Measurements from ENCODE around the gene CYP8B1. TPM values are rescaled to one million over a fixed set of nuclear protein-coding genes. Genes with fewer than 3 reads are reported as not detected.

CYP8B1 gene
- total RNA-seq: not detected

GRCh38 chr3:42875325-42876151 lies at the start of gene CYP8B1:
Gene CYP8B1 (minus strand): TSS chr3:42875879. CDS start chr3:42875816, 63 bp downstream.
- no peak for ATAC-seq
- peaks cover 14% of the 10 kb centered on the region for H3K27me3 Mint-ChIP-seq
- H3K27ac Mint-ChIP-seq: no peak within 1 kb of the TSS
- no peak within 1 kb of the TSS for H3K4me3 Mint-ChIP-seq
- no peaks in the 10 kb centered on the region for H3K9me3 Mint-ChIP-seq (ENCODE audit: low read depth)
- CTCF ChIA-PET: interaction anchor here (1.2 kb wide), 1 partner anchor 96 kb away, joined by 4 read pairs; no protein-coding TSS in a partner anchor
- H3K36me3 Mint-ChIP-seq: no peaks in the 10 kb centered on the region
- H3K4me1 Mint-ChIP-seq: no peaks in the 10 kb centered on the region
- DNase-seq: no peak

GRCh38 chr3:42923606-42924005 lies 47.9 kb upstream of the CYP8B1 start:
- Mint-ChIP-seq H3K27me3 (peaks cover 2% of the 10 kb centered on the region), H3K27ac (no peak overlapping the region), H3K9me3 (ENCODE audit: low read depth) (peaks cover 2% of the 10 kb centered on the region), H3K4me3 (no peak overlapping the region), H3K4me1 (peaks cover 2% of the 10 kb centered on the region), H3K36me3 (peaks cover 2% of the 10 kb centered on the region)
- CTCF ChIA-PET: no interaction called here
- ATAC-seq (no peak), DNase-seq (no peak)

GRCh38 chr3:42914771-42915515 lies 39.3 kb upstream of the CYP8B1 start:
- Mint-ChIP-seq H3K4me1 (no peaks in the 10 kb centered on the region), H3K36me3 (peaks cover 12% of the 10 kb centered on the region), H3K4me3 (no peak overlapping the region), H3K27ac (no peak overlapping the region), H3K9me3 (ENCODE audit: low read depth) (peaks cover 38% of the 10 kb centered on the region), H3K27me3 (peaks cover under 1% of the 10 kb centered on the region)
- DNase-seq (no peak), ATAC-seq (no peak)
- CTCF ChIA-PET: no interaction called here

- CTCF ChIA-PET: no interaction called here
Observed at GRCh38 chr3:42911551-42911950, 35.9 kb upstream of the CYP8B1 start.

GRCh38 chr3:42908675-42909074 lies 33.0 kb upstream of the CYP8B1 start:
- DNase-seq: no peak
- Mint-ChIP-seq H3K4me1 (no peaks in the 10 kb centered on the region), H3K9me3 (ENCODE audit: low read depth) (peaks cover 22% of the 10 kb centered on the region), H3K36me3 (peaks cover 24% of the 10 kb centered on the region), H3K27me3 (peaks cover 35% of the 10 kb centered on the region), H3K27ac (no peak overlapping the region), H3K4me3 (no peak overlapping the region)
- CTCF ChIA-PET: no interaction called here
- ATAC-seq: no peak

More at GRCh38 chr3:42911551-42911950, 35.9 kb upstream of the CYP8B1 start:
- Mint-ChIP-seq H3K4me1 (no peaks in the 10 kb centered on the region), H3K9me3 (ENCODE audit: low read depth) (peaks cover 31% of the 10 kb centered on the region), H3K4me3 (no peak overlapping the region), H3K27me3 (peaks cover 14% of the 10 kb centered on the region), H3K36me3 (peaks cover 17% of the 10 kb centered on the region), H3K27ac (no peak overlapping the region)
- ATAC-seq: no peak
- no peak for DNase-seq

- CTCF ChIA-PET: no interaction called here
- DNase-seq: no peak
- no peak overlapping the region for H3K4me3 Mint-ChIP-seq
- H3K9me3 Mint-ChIP-seq (ENCODE audit: low read depth): peaks cover 24% of the 10 kb centered on the region
- peaks cover 27% of the 10 kb centered on the region for H3K36me3 Mint-ChIP-seq
- H3K27ac Mint-ChIP-seq: no peak overlapping the region
- H3K4me1 Mint-ChIP-seq: peaks cover 5% of the 10 kb centered on the region
- H3K27me3 Mint-ChIP-seq: peaks cover 40% of the 10 kb centered on the region
- ATAC-seq: no peak
Observed at GRCh38 chr3:42906848-42907183, 31.1 kb upstream of the CYP8B1 start.

GRCh38 chr3:42906070-42906847 lies 30.6 kb upstream of the CYP8B1 start, which contains the start of gene ZNF662:
Gene ZNF662 (plus strand): TSS chr3:42906142. CDS start chr3:42908115, 1,973 bp downstream.
- ATAC-seq (no peak), DNase-seq (no peak)
- Mint-ChIP-seq H3K27ac (no peak within 1 kb of the TSS), H3K4me3 (no peak within 1 kb of the TSS), H3K36me3 (peaks cover 27% of the 10 kb centered on the region), H3K9me3 (ENCODE audit: low read depth) (peaks cover 24% of the 10 kb centered on the region), H3K27me3 (peaks cover 40% of the 10 kb centered on the region), H3K4me1 (peaks cover 8% of the 10 kb centered on the region)
- CTCF ChIA-PET: no interaction called here

GRCh38 chr3:42905740-42906069 lies 30.0 kb upstream of the CYP8B1 start:
- peaks cover 40% of the 10 kb centered on the region for H3K27me3 Mint-ChIP-seq
- CTCF ChIA-PET: no interaction called here
- no peak overlapping the region for H3K4me3 Mint-ChIP-seq
- H3K27ac Mint-ChIP-seq: no peak overlapping the region
- peaks cover 27% of the 10 kb centered on the region for H3K36me3 Mint-ChIP-seq
- H3K9me3 Mint-ChIP-seq (ENCODE audit: low read depth): peaks cover 24% of the 10 kb centered on the region
- no peak for DNase-seq
- no peak for ATAC-seq
- peaks cover 14% of the 10 kb centered on the region for H3K4me1 Mint-ChIP-seq

GRCh38 chr3:42904076-42904475 lies 28.4 kb upstream of the CYP8B1 start:
- peaks cover 27% of the 10 kb centered on the region for H3K36me3 Mint-ChIP-seq
- peaks cover 40% of the 10 kb centered on the region for H3K27me3 Mint-ChIP-seq
- ATAC-seq (no peak), DNase-seq (no peak)
- CTCF ChIA-PET: no interaction called here
- H3K4me1 Mint-ChIP-seq: peaks cover 18% of the 10 kb centered on the region
- H3K4me3 Mint-ChIP-seq: no peak overlapping the region
- H3K27ac Mint-ChIP-seq: no peak overlapping the region
- peaks cover 23% of the 10 kb centered on the region for H3K9me3 Mint-ChIP-seq (ENCODE audit: low read depth)

- H3K27me3 Mint-ChIP-seq: peaks cover 33% of the 10 kb centered on the region
- CTCF ChIA-PET: no interaction called here
- ATAC-seq (no peak), DNase-seq (no peak)
- no peak overlapping the region for H3K27ac Mint-ChIP-seq
- H3K4me3 Mint-ChIP-seq: no peak overlapping the region
- peaks cover 26% of the 10 kb centered on the region for H3K36me3 Mint-ChIP-seq
- H3K9me3 Mint-ChIP-seq (ENCODE audit: low read depth): peaks cover 23% of the 10 kb centered on the region
- peaks cover 18% of the 10 kb centered on the region for H3K4me1 Mint-ChIP-seq
Observed at GRCh38 chr3:42902257-42902656, 26.6 kb upstream of the CYP8B1 start.

GRCh38 chr3:42901073-42901415 lies 25.4 kb upstream of the CYP8B1 start:
- Mint-ChIP-seq H3K9me3 (ENCODE audit: low read depth) (peaks cover 23% of the 10 kb centered on the region), H3K4me3 (no peak overlapping the region), H3K4me1 (peaks cover 18% of the 10 kb centered on the region), H3K27ac (no peak overlapping the region), H3K36me3 (peaks cover 18% of the 10 kb centered on the region), H3K27me3 (peaks cover 23% of the 10 kb centered on the region)
- no peak for ATAC-seq
- peak; percentile 41 for DNase-seq
- CTCF ChIA-PET: no interaction called here

GRCh38 chr3:42900226-42901072 lies 24.8 kb upstream of the CYP8B1 start:
- DNase-seq (no peak), ATAC-seq (no peak)
- H3K4me3 Mint-ChIP-seq: no peak overlapping the region
- H3K27ac Mint-ChIP-seq: no peak overlapping the region
- H3K36me3 Mint-ChIP-seq: peaks cover 15% of the 10 kb centered on the region
- CTCF ChIA-PET: no interaction called here
- peaks cover 20% of the 10 kb centered on the region for H3K4me1 Mint-ChIP-seq
- peaks cover 19% of the 10 kb centered on the region for H3K27me3 Mint-ChIP-seq
- peaks cover 23% of the 10 kb centered on the region for H3K9me3 Mint-ChIP-seq (ENCODE audit: low read depth)
